Measurements from ENCODE around the gene FRRS1. TPM values are rescaled to one million over a fixed set of nuclear protein-coding genes. Genes with fewer than 3 reads are reported as not detected.

FRRS1 gene
- total RNA-seq, 4 donors from 2014 or later = 1.4 to 4.5 (median 2.3) TPM

- Histone ChIP-seq H3K4me3 (no peak overlapping the region), H3K27me3 (no peaks in the 10 kb centered on the region), H3K9me3 (no peaks in the 10 kb centered on the region), H3K27ac (peak overlapping the region; percentile 79 to 97 (median 90)), H3K36me3 (peaks cover 0 to 23% of the 10 kb centered on the region in 2 donors), H3K4me1 (peaks cover 73 to 84% of the 10 kb centered on the region in 2 donors)
- ATAC-seq (no peak), DNase-seq (no peak)
- TF ChIP-seq POLR2A (IDR thresholded peaks at IDR 0.05) (no peak), CTCF (IDR thresholded peaks at IDR 0.05 in 4 of 5, conservative IDR thresholded peaks at IDR 0.05 in 1 of 5) (no peak)
- intact Hi-C loops (cut with DNase I; ENCODE audit: low total_unique reads) (no loop called here), in situ Hi-C loops (cut with MboI; ENCODE audit: low sequenced_read_pairs in 4 of 4) (no loop called here)
Observed at GRCh38 chr1:99682291-99682751, 84.1 kb downstream of the FRRS1 start.

- H3K4me3 ChIP-seq = no peak overlapping the region
- in situ Hi-C loops (cut with MboI; ENCODE audit: low sequenced_read_pairs in 4 of 4) = no loop called here
- intact Hi-C loops (cut with DNase I; ENCODE audit: low total_unique reads) = no loop called here
- ATAC-seq (peak in 1 of 2 donors; percentile 23), DNase-seq (peak; percentile 31 to 67)
- H3K4me1 ChIP-seq = peaks cover 79 to 89% of the 10 kb centered on the region in 2 donors
- H3K27me3 ChIP-seq = no peaks in the 10 kb centered on the region
- H3K27ac ChIP-seq = peak overlapping the region; percentile 79 to 97 (median 90)
- no peak for TF ChIP-seq POLR2A (IDR thresholded peaks at IDR 0.05)
- peak in 1 of 5 experiments; percentile 12 for TF ChIP-seq CTCF (IDR thresholded peaks at IDR 0.05 in 4 of 5, conservative IDR thresholded peaks at IDR 0.05 in 1 of 5)
- no peaks in the 10 kb centered on the region for H3K9me3 ChIP-seq
- peaks cover 0 to 17% of the 10 kb centered on the region in 2 donors for H3K36me3 ChIP-seq
Observed at GRCh38 chr1:99681583-99681982, 84.9 kb downstream of the FRRS1 start.

DNA sequence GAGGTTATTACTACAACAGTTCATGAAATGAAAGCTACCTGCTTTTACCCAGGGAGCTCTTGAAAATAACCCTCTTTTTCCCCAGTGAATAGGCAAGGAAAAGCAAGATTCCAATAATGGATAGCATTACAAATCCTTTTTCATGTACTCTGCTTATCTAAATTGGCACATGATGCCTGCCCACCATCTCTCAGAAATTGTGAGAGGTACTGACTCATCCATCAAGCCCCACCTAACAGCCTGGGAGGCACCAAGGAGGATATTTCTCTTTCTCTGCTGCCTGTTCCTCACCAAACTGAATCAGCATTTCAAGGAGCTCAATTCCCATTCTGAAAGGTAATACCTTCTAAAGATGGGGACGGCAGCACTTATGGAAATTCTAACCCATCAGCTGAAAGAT lies 86.2 kb downstream of the FRRS1 start:
- no peak for DNase-seq
- no peak for ATAC-seq
- H3K27me3 ChIP-seq = no peaks in the 10 kb centered on the region
- in situ Hi-C loops (cut with MboI; ENCODE audit: low sequenced_read_pairs in 4 of 4) = no loop called here
- intact Hi-C loops (cut with DNase I; ENCODE audit: low total_unique reads) = no loop called here
- H3K4me1 ChIP-seq = peaks cover 82 to 90% of the 10 kb centered on the region in 2 donors
- peak overlapping the region; percentile 88 to 97 (median 90) for H3K27ac ChIP-seq
- peaks cover 0 to 25% of the 10 kb centered on the region in 2 donors for H3K36me3 ChIP-seq
- TF ChIP-seq POLR2A (IDR thresholded peaks at IDR 0.05) (no peak), CTCF (IDR thresholded peaks at IDR 0.05 in 4 of 5, conservative IDR thresholded peaks at IDR 0.05 in 1 of 5) (no peak)
- no peak overlapping the region for H3K4me3 ChIP-seq
- H3K9me3 ChIP-seq = no peaks in the 10 kb centered on the region

- TF ChIP-seq POLR2A (IDR thresholded peaks at IDR 0.05) (no peak), CTCF (IDR thresholded peaks at IDR 0.05 in 4 of 5, conservative IDR thresholded peaks at IDR 0.05 in 1 of 5) (no peak)
- DNase-seq (no peak), ATAC-seq (peak; percentile 16 to 42)
- intact Hi-C loops (cut with DNase I; ENCODE audit: low total_unique reads) (no loop called here), in situ Hi-C loops (cut with MboI; ENCODE audit: low sequenced_read_pairs in 4 of 4) (no loop called here)
- no peak overlapping the region for H3K4me3 ChIP-seq
- H3K4me1 ChIP-seq = peaks cover 89 to 96% of the 10 kb centered on the region in 2 donors
- no peaks in the 10 kb centered on the region for H3K9me3 ChIP-seq
- peak overlapping the region; percentile 88 to 97 (median 90) for H3K27ac ChIP-seq
- H3K36me3 ChIP-seq = peaks cover 0 to 30% of the 10 kb centered on the region in 2 donors
- no peaks in the 10 kb centered on the region for H3K27me3 ChIP-seq
Observed at GRCh38 chr1:99677416-99677815, 89.0 kb downstream of the FRRS1 start.

DNA sequence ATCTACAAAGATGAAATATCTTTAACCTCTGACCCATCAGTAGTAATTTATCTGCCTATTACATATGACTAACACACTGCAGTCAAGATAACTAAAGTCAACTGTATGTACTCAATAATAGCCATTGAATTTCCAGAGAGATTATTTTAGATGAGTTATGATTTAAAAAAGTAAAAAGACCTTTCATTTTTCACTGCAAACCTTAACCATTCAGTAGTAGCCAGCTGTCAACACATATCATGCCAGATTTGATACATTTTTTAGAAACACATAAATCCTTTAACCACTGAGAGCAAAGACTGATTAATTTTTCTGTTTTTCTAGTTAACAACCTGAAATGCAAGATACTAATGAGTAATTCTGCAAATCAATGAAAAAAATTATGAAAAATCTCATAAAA lies 89.6 kb downstream of the FRRS1 start:
- Histone ChIP-seq H3K27ac (peak overlapping the region; percentile 88 to 97 (median 90)), H3K4me3 (no peak overlapping the region), H3K36me3 (peaks cover 0 to 30% of the 10 kb centered on the region in 2 donors), H3K27me3 (no peaks in the 10 kb centered on the region), H3K9me3 (no peaks in the 10 kb centered on the region), H3K4me1 (peaks cover 89 to 96% of the 10 kb centered on the region in 2 donors)
- intact Hi-C loops (cut with DNase I; ENCODE audit: low total_unique reads) (no loop called here), in situ Hi-C loops (cut with MboI; ENCODE audit: low sequenced_read_pairs in 4 of 4) (no loop called here)
- ATAC-seq (no peak), DNase-seq (no peak)
- TF ChIP-seq CTCF (IDR thresholded peaks at IDR 0.05 in 4 of 5, conservative IDR thresholded peaks at IDR 0.05 in 1 of 5) (no peak), POLR2A (IDR thresholded peaks at IDR 0.05) (no peak)
